ENCODE measurements around the gene NFX1.
"Not testable (repeated sequence)": the region's sequence is repeated elsewhere in the genome, so short reads cannot be mapped to it uniquely, and the experiment has no call there.

The NFX1 gene

GRCh38 chr9:33393581-33393980, 103.3 kb downstream of the NFX1 start:
- DNase-seq = no peak

GRCh38 chr9:33393986-33394385, 103.7 kb downstream of the NFX1 start:
- not testable (repeated sequence) for DNase-seq

GRCh38 chr9:33395159-33395879, 105.0 kb downstream of the NFX1 start:
- DNase-seq = not testable (repeated sequence)

- not testable (repeated sequence) for DNase-seq
Observed at GRCh38 chr9:33397801-33398200, 107.5 kb downstream of the NFX1 start.

- DNase-seq = not testable (repeated sequence)
Observed at GRCh38 chr9:33399047-33399446, 108.7 kb downstream of the NFX1 start.

- DNase-seq = not testable (repeated sequence)
Observed at GRCh38 chr9:33401809-33402208, 111.5 kb downstream of the NFX1 start.

- not testable (repeated sequence) for DNase-seq
Observed at GRCh38 chr9:33402371-33402770, 112.1 kb downstream of the NFX1 start, which contains the start of gene AQP7. AQP7 (minus strand) TSS chr9:33402568; CDS start chr9:33401262, 1,306 bp downstream.

- DNase-seq = no peak
Observed at GRCh38 chr9:33403941-33404787, 113.8 kb downstream of the NFX1 start.

GRCh38 chr9:33404788-33405362, 114.6 kb downstream of the NFX1 start:
- DNase-seq = no peak

- DNase-seq = no peak
Observed at GRCh38 chr9:33407061-33407460, 116.7 kb downstream of the NFX1 start.

- DNase-seq = no peak
Observed at GRCh38 chr9:33408087-33408486, 117.8 kb downstream of the NFX1 start.

- DNase-seq = no peak
Observed at GRCh38 chr9:33414268-33414667, 124.0 kb downstream of the NFX1 start.

- no peak for DNase-seq
Observed at GRCh38 chr9:33414889-33415500, 124.7 kb downstream of the NFX1 start.

- DNase-seq = peak; percentile 85
Observed at GRCh38 chr9:33415501-33416038, 125.3 kb downstream of the NFX1 start.

- peak; percentile 11 for DNase-seq
Observed at GRCh38 chr9:33416996-33417395, 126.7 kb downstream of the NFX1 start.

- no peak for DNase-seq
Observed at GRCh38 chr9:33418090-33418489, 127.8 kb downstream of the NFX1 start.

- no peak for DNase-seq
Observed at GRCh38 chr9:33419708-33420303, 129.5 kb downstream of the NFX1 start.
